SU-DHL-6 (cell line): ENCODE data around the gene BCKDK.

Experiments
- H2AFZ ChIP-seq: fragments of 200-600 bp; sonication (generic); 2 replicates; pipeline ENCODE4 v1.6.1; 2014; ENCODE audit warnings: low read depth, mild to moderate bottlenecking, moderate library complexity, mixed read lengths, antibody characterized with exemption, low read length; ENCODE audit not compliant: severe bottlenecking
- H3F3A ChIP-seq: fragments of 200-600 bp; shearing (Covaris generic); 2 replicates; pipeline ENCODE4 v1.6.0; 2016; ENCODE audit warnings: antibody characterized with exemption, mild to moderate bottlenecking; ENCODE audit not compliant: insufficient read depth
- H3K27ac ChIP-seq: fragments of 200-600 bp; sonication (generic); 2 replicates; pipeline ENCODE4 v1.5.1; 2016; ENCODE audit warnings: low read depth, mild to moderate bottlenecking, low read length, moderate library complexity, mixed read lengths
- H3K27me3 ChIP-seq: fragments of 200-600 bp; sonication (generic), shearing (Covaris generic); 2 replicates; pipeline ENCODE4 v1.6.0; 2014; ENCODE audit warnings: mild to moderate bottlenecking, low read length
- H3K36me3 ChIP-seq: fragments of 200-600 bp; sonication (generic); 2 replicates; pipeline ENCODE4 v1.6.1; 2014; ENCODE audit warnings: mild to moderate bottlenecking, low read length, mixed read lengths
- H3K4me2 ChIP-seq: fragments of 300-600, 200-600 bp; shearing (Covaris generic), sonication (generic); 2 replicates; pipeline ENCODE4 v1.6.0; 2014; ENCODE audit warnings: low read length, low read depth, mild to moderate bottlenecking; ENCODE audit not compliant: poor library complexity, severe bottlenecking
- H3K4me3 ChIP-seq: fragments of 200-600 bp; sonication (generic); 2 replicates; pipeline ENCODE4 v1.5.1; 2014; ENCODE audit warnings: antibody characterized with exemption, low read length, mild to moderate bottlenecking, mixed read lengths; ENCODE audit not compliant: insufficient read depth, poor library complexity, severe bottlenecking
- H3K79me2 ChIP-seq: fragments of 200-600 bp; sonication (generic); 2 replicates; pipeline ENCODE4 v1.6.1; 2014; ENCODE audit warnings: mild to moderate bottlenecking, low read length, moderate library complexity; ENCODE audit not compliant: insufficient read depth
- H3K9ac ChIP-seq: fragments of 200-600 bp; sonication (generic); 2 replicates; pipeline ENCODE4 v1.7.0; 2014; ENCODE audit warnings: mild to moderate bottlenecking, low read length
- H3K9me2 ChIP-seq: fragments of 200-600 bp; sonication (generic); replicated peaks from 2 replicates; pipeline ENCODE4 v1.6.1; 2014; ENCODE audit warnings: low read length; ENCODE audit not compliant: insufficient read depth
- H3K9me3 ChIP-seq: fragments of 200-600 bp; sonication (generic); 2 replicates; pipeline ENCODE4 v1.6.1; 2014; ENCODE audit warnings: low read length, mixed read lengths; ENCODE audit not compliant: insufficient read depth
- H4K20me1 ChIP-seq: fragments of 200-600 bp; sonication (generic); 2 replicates; pipeline ENCODE4 v1.6.1; 2014; ENCODE audit warnings: low read depth, mild to moderate bottlenecking, antibody characterized with exemption, low read length, moderate library complexity, mixed read lengths
- CTCF ChIP-seq: fragments of 200-600 bp; sonication (generic); IDR thresholded peaks from one replicate; pipeline ENCODE4 v1.5.1; 2017; ENCODE audit warnings: antibody characterized with exemption, mild to moderate bottlenecking, low read length, moderate library complexity; ENCODE audit not compliant: insufficient read depth, poor library complexity, severe bottlenecking
- EZH2phosphoT487 ChIP-seq: fragments of 200-600 bp; sonication (generic), shearing (Covaris generic); conservative IDR thresholded peaks from 2 replicates; pipeline ENCODE4 v1.6.1; 2018; ENCODE audit warnings: mild to moderate bottlenecking, antibody characterized with exemption, low read length, moderate library complexity, mixed read lengths

The BCKDK gene

GRCh38 chr16:31076319-31076718 is 31.9 kb upstream of the BCKDK start:
- no peak overlapping the region for H3K4me3 ChIP-seq
- no peak overlapping the region for H3K4me2 ChIP-seq
- TF ChIP-seq CTCF (no peak), EZH2phosphoT487 (no peak)
- H3F3A ChIP-seq = peaks cover 7% of the 10 kb centered on the region; the same call in 1 of the 2 replicates
- no peaks in the 10 kb centered on the region for H3K27me3 ChIP-seq
- no peaks in the 10 kb centered on the region for H3K36me3 ChIP-seq
- H2AFZ ChIP-seq = no peak overlapping the region
- H3K9me2 ChIP-seq = no peaks in the 10 kb centered on the region
- H3K9me3 ChIP-seq = no peaks in the 10 kb centered on the region
- H3K9ac ChIP-seq = no peak overlapping the region
- H4K20me1 ChIP-seq = no peaks in the 10 kb centered on the region
- peaks cover 45% of the 10 kb centered on the region for H3K79me2 ChIP-seq
- H3K27ac ChIP-seq = no peak overlapping the region

DNA sequence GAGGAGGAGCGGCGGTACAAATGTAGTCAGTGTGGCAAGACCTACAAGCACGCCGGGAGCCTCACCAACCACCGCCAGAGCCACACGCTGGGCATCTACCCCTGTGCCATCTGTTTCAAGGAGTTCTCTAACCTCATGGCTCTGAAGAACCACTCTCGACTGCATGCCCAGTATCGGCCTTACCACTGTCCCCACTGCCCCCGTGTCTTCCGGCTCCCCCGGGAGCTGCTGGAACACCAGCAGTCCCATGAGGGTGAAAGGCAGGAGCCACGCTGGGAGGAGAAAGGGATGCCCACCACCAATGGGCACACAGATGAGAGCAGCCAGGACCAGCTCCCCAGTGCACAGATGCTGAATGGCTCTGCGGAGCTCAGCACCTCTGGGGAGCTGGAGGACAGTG is 31.2 kb upstream of the BCKDK start:
- peaks cover 38% of the 10 kb centered on the region for H3K79me2 ChIP-seq
- H3K9ac ChIP-seq = no peak overlapping the region
- H3K4me3 ChIP-seq = no peak overlapping the region
- no peak overlapping the region for H3K4me2 ChIP-seq
- no peak overlapping the region for H2AFZ ChIP-seq
- no peaks in the 10 kb centered on the region for H3K9me2 ChIP-seq
- H4K20me1 ChIP-seq = no peaks in the 10 kb centered on the region
- H3K36me3 ChIP-seq = no peaks in the 10 kb centered on the region
- H3F3A ChIP-seq = 0 out of 2 replicates have a peak, but pooled peaks cover under 1% of the 10 kb centered on the region
- H3K27me3 ChIP-seq = no peaks in the 10 kb centered on the region
- TF ChIP-seq EZH2phosphoT487 = no peak
- TF ChIP-seq CTCF = no peak
- H3K9me3 ChIP-seq = no peaks in the 10 kb centered on the region
- no peak overlapping the region for H3K27ac ChIP-seq

GRCh38 chr16:31077592-31078396 is 30.4 kb upstream of the BCKDK start:
- Histone ChIP-seq H2AFZ (no peak overlapping the region), H3K27ac (no peak overlapping the region), H3F3A (no peaks in the 10 kb centered on the region), H3K9me3 (no peaks in the 10 kb centered on the region), H3K79me2 (peaks cover 31% of the 10 kb centered on the region), H3K4me3 (no peak overlapping the region), H3K36me3 (no peaks in the 10 kb centered on the region), H3K9me2 (no peaks in the 10 kb centered on the region), H3K4me2 (no peak overlapping the region), H4K20me1 (no peaks in the 10 kb centered on the region), H3K27me3 (no peaks in the 10 kb centered on the region), H3K9ac (no peak overlapping the region)
- TF ChIP-seq EZH2phosphoT487 (no peak), CTCF (no peak)
